A549 (cell line): Measurements from ENCODE around the gene NCBP3.

Experiments
- TF ChIP-seq, protein P1 (sequence below): fragments of 450-650 bp; IDR thresholded peaks from 2 replicates; pipeline ENCODE4 v1.6.1; 2014; ENCODE audit warnings: antibody characterized with exemption
- TF ChIP-seq, protein P2 (sequence below): fragments of >200 bp; sonication (Bioruptor Twin); formaldehyde crosslinking; IDR thresholded peaks from 3 replicates; pipeline ENCODE4 v1.5.1; 2016

DNA sequence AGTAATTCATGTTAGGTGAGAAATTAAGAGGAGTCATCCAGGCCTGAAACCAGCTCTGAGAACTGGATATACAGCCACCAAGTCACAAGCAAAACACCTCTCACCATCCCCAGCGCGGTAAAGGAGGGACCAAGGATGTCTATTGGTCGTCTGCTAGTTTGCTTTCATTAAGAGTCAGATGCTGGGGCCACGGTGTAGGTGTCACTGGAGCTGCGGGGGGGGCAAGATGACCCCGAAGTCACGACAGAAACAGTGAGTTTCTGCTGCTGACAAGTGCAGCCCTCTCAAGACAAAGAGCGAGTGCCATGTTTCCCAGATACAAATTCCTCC lies 790 bp downstream of the NCBP3 start:
- TF ChIP-seq, protein P1, sequence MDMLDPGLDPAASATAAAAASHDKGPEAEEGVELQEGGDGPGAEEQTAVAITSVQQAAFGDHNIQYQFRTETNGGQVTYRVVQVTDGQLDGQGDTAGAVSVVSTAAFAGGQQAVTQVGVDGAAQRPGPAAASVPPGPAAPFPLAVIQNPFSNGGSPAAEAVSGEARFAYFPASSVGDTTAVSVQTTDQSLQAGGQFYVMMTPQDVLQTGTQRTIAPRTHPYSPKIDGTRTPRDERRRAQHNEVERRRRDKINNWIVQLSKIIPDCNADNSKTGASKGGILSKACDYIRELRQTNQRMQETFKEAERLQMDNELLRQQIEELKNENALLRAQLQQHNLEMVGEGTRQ: no peak
- TF ChIP-seq, protein P2, sequence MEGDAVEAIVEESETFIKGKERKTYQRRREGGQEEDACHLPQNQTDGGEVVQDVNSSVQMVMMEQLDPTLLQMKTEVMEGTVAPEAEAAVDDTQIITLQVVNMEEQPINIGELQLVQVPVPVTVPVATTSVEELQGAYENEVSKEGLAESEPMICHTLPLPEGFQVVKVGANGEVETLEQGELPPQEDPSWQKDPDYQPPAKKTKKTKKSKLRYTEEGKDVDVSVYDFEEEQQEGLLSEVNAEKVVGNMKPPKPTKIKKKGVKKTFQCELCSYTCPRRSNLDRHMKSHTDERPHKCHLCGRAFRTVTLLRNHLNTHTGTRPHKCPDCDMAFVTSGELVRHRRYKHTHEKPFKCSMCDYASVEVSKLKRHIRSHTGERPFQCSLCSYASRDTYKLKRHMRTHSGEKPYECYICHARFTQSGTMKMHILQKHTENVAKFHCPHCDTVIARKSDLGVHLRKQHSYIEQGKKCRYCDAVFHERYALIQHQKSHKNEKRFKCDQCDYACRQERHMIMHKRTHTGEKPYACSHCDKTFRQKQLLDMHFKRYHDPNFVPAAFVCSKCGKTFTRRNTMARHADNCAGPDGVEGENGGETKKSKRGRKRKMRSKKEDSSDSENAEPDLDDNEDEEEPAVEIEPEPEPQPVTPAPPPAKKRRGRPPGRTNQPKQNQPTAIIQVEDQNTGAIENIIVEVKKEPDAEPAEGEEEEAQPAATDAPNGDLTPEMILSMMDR: no peak
